ENCODE data around the gene FKBP8.

GRCh38 chr19:18531485-18531884, 11.9 kb downstream of the FKBP8 start:
- TF ChIP-seq CTCF (conservative IDR thresholded peaks at IDR 0.05; ENCODE audit: low read length) (no peak), EZH2phosphoT487 (IDR thresholded peaks at IDR 0.05; ENCODE audit: borderline replicate concordance, low read depth, low read length) (no peak)
